ENCODE data around the gene CEP70.

Gene CEP70

GRCh38 chr3:138465451-138465850 lies 128.6 kb downstream of the CEP70 start:
- TF ChIP-seq TOX (CRISPR knock-in tag; IDR thresholded peaks at IDR 0.05; ENCODE audit: borderline replicate concordance): no peak
- no peak for TF ChIP-seq ZNF70 (CRISPR knock-in tag; IDR thresholded peaks at IDR 0.05)
- TF ChIP-seq ESRRG (CRISPR knock-in tag; IDR thresholded peaks at IDR 0.05): no peak
- no peak for TF ChIP-seq GLIS3 (CRISPR knock-in tag; IDR thresholded peaks at IDR 0.05)
- TF ChIP-seq PATZ1 (CRISPR knock-in tag; IDR thresholded peaks at IDR 0.05; ENCODE audit: borderline replicate concordance): no peak
- no peak for TF ChIP-seq TSHZ2 (CRISPR knock-in tag; IDR thresholded peaks at IDR 0.05)
- no peak for TF ChIP-seq ZC3H10 (CRISPR knock-in tag; IDR thresholded peaks at IDR 0.05)
- TF ChIP-seq ZFP30 (CRISPR knock-in tag; IDR thresholded peaks at IDR 0.05): no peak
- TF ChIP-seq BACH2 (CRISPR knock-in tag; IDR thresholded peaks at IDR 0.05; ENCODE audit: borderline replicate concordance): no peak
- no peak for TF ChIP-seq OSR1 (CRISPR knock-in tag; IDR thresholded peaks at IDR 0.05)
- TF ChIP-seq CREB5 (CRISPR knock-in tag; IDR thresholded peaks at IDR 0.05; ENCODE audit: low read depth): no peak
- ATAC-seq: no peak

- no peak for ATAC-seq
- TF ChIP-seq BACH2 (CRISPR knock-in tag; IDR thresholded peaks at IDR 0.05; ENCODE audit: borderline replicate concordance) (no peak), PPARA (CRISPR knock-in tag; IDR thresholded peaks at IDR 0.05; ENCODE audit: borderline replicate concordance) (no peak), ZC3H10 (CRISPR knock-in tag; IDR thresholded peaks at IDR 0.05) (no peak), ESRRG (CRISPR knock-in tag; IDR thresholded peaks at IDR 0.05) (no peak), ARNTL (CRISPR knock-in tag; IDR thresholded peaks at IDR 0.05; ENCODE audit: borderline replicate concordance, low read depth) (no peak), CSRNP3 (CRISPR knock-in tag; IDR thresholded peaks at IDR 0.05) (no peak), ZNF565 (CRISPR knock-in tag; conservative IDR thresholded peaks at IDR 0.05; ENCODE audit: low read depth) (no peak), PATZ1 (CRISPR knock-in tag; IDR thresholded peaks at IDR 0.05; ENCODE audit: borderline replicate concordance) (no peak), OSR1 (CRISPR knock-in tag; IDR thresholded peaks at IDR 0.05) (no peak), ZFP3 (CRISPR knock-in tag; IDR thresholded peaks at IDR 0.05) (no peak), CSDC2 (CRISPR knock-in tag; IDR thresholded peaks at IDR 0.05) (no peak), ZFP30 (CRISPR knock-in tag; IDR thresholded peaks at IDR 0.05) (no peak), ZNF70 (CRISPR knock-in tag; IDR thresholded peaks at IDR 0.05) (no peak), ZNF8 (CRISPR knock-in tag; IDR thresholded peaks at IDR 0.05) (no peak), POU6F1 (CRISPR knock-in tag; IDR thresholded peaks at IDR 0.05; ENCODE audit: borderline replicate concordance, low read depth) (no peak), GLIS3 (CRISPR knock-in tag; IDR thresholded peaks at IDR 0.05) (no peak)
These were observed 129.6 kb downstream of the CEP70 start for GRCh38 chr3:138464491-138464860.
